ENCODE data around the gene MRPS12. TPM values are rescaled to one million over a fixed set of nuclear protein-coding genes. Genes with fewer than 3 reads are reported as not detected.
A peak's percentile ranks its signal among the peaks of the same experiment; 100 is the strongest.
"Not testable (repeated sequence)": the region's sequence is repeated elsewhere in the genome, so short reads cannot be mapped to it uniquely, and the experiment has no call there.

MRPS12 gene
- total RNA-seq = 100 to 1,000 TPM; 157 to 192 (median 185) TPM

DNA sequence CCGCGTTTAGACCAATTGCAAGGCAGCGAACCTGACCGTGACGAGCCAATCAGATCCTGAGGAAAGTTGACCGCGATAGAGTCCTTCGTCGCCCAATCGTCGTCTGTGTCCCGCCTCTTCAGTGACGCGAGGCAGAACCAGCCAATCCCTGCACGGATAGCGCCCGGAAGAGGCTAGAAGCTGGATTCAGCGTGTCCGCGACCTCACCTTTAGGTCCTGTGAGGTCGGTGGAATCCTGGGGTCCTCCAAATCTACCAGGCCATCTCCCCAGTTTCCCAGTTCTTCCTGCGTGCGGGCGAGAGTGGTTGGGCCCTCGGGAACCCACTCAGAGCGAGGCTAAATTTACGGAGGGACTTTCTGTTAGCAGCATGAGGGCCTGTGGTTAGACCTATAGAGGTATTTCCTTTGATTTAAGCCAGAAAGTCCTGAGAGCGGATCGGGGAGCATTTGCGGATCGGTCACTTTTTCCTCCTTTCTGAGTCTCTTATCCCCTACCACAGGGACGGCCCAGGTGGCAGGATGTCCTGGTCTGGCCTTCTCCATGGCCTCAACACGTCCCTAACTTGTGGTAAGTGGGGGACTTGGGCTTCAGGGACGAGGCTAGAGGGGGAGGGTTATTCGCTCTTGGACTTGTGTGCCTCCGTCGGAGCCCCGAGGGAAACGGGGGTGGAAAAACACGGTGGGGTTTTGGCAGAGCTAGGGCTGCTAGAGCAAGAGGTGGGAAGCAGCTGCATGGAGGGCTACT is at the start of gene MRPS12:
TSS of gene MRPS12 (plus strand) at position 169 of the 745 bp plus-strand sequence. CDS start at position 520, 351 bp downstream.
- Mint-ChIP-seq H3K4me1 (ENCODE audit: low read depth) (peaks cover 39% of the 10 kb centered on the region), H3K27me3 (ENCODE audit: low read depth) (no peaks in the 10 kb centered on the region), H3K36me3 (ENCODE audit: insufficient read depth) (peaks cover 22% of the 10 kb centered on the region), H3K9me3 (no peaks in the 10 kb centered on the region), H3K4me3 (peak within 1 kb of the TSS; percentile 98)
- DNase-seq = peak; percentile 97
- peak; percentile 97 for ATAC-seq

- Mint-ChIP-seq H3K4me1 (ENCODE audit: low read depth) (peaks cover 13% of the 10 kb centered on the region), H3K27me3 (ENCODE audit: low read depth) (no peaks in the 10 kb centered on the region), H3K4me3 (no peak overlapping the region), H3K9me3 (no peaks in the 10 kb centered on the region), H3K36me3 (ENCODE audit: insufficient read depth) (peaks cover 7% of the 10 kb centered on the region)
- ATAC-seq (no peak), DNase-seq (no peak)
Measured at GRCh38 chr19:38883286-38883685, 47.5 kb upstream of the MRPS12 start.

DNA sequence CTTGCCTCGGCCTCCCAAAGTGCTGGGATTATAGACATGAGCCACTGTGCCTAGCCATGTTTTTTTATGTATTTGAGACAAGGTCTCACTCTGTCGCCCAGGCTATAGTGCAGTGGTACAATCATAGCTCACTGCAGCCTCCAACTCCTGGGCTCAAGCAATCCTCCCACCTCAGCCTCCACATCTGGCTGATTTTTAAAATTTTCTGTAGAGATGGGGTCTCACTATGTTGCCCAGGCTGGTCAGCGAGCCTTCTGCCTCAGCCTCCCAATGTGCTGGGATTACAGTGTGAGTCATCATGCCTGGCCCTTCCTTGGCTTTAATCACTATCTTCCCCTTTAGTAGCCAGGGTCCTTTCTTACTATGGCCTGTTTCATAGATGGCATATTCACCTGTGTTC is 46.1 kb upstream of the MRPS12 start:
- not testable (repeated sequence) for H3K9me3 Mint-ChIP-seq; H3K4me1 Mint-ChIP-seq (ENCODE audit: low read depth); DNase-seq; H3K4me3 Mint-ChIP-seq; H3K27me3 Mint-ChIP-seq (ENCODE audit: low read depth); ATAC-seq
- peaks cover 14% of the 10 kb centered on the region for H3K36me3 Mint-ChIP-seq (ENCODE audit: insufficient read depth)

- ATAC-seq = no peak
- H3K27me3 Mint-ChIP-seq (ENCODE audit: low read depth) = no peaks in the 10 kb centered on the region
- no peak for DNase-seq
- no peaks in the 10 kb centered on the region for H3K9me3 Mint-ChIP-seq
- no peaks in the 10 kb centered on the region for H3K4me1 Mint-ChIP-seq (ENCODE audit: low read depth)
- H3K36me3 Mint-ChIP-seq (ENCODE audit: insufficient read depth) = peaks cover 11% of the 10 kb centered on the region
- H3K4me3 Mint-ChIP-seq = no peak overlapping the region
Measured at GRCh38 chr19:38888876-38889275, 41.9 kb upstream of the MRPS12 start.

DNA sequence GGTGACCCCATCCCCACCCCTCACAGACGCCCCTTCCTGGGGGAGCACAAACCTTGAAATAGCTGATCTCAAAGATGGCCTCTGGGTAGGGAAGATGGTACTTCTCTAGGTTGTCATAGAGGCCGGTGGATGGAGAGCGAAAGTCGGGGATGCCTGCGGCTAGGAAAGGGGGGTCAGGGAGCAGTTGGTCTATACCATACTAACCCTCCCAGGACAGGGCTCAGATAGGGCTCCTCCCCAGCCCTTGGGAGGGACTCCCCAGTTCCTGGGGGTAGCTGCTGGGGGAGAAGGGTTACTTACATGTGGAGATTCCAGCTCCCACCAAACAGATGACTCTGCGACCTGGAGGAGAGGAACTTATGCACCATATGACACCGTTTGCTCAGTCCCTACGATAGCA is 40.9 kb upstream of the MRPS12 start:
- Mint-ChIP-seq H3K4me3 (no peak overlapping the region), H3K9me3 (no peaks in the 10 kb centered on the region), H3K36me3 (ENCODE audit: insufficient read depth) (peaks cover 11% of the 10 kb centered on the region), H3K27me3 (ENCODE audit: low read depth) (no peaks in the 10 kb centered on the region), H3K4me1 (ENCODE audit: low read depth) (peaks cover 2% of the 10 kb centered on the region)
- no peak for ATAC-seq
- DNase-seq = no peak

- H3K36me3 Mint-ChIP-seq (ENCODE audit: insufficient read depth) = peaks cover 11% of the 10 kb centered on the region
- H3K4me1 Mint-ChIP-seq (ENCODE audit: low read depth) = peaks cover 2% of the 10 kb centered on the region
- DNase-seq = no peak
- H3K4me3 Mint-ChIP-seq = no peak overlapping the region
- no peak for ATAC-seq
- no peaks in the 10 kb centered on the region for H3K9me3 Mint-ChIP-seq
- H3K27me3 Mint-ChIP-seq (ENCODE audit: low read depth) = no peaks in the 10 kb centered on the region
Measured at GRCh38 chr19:38890686-38891085, 40.1 kb upstream of the MRPS12 start.

- Mint-ChIP-seq H3K36me3 (ENCODE audit: insufficient read depth) (peaks cover 11% of the 10 kb centered on the region), H3K4me3 (no peak overlapping the region), H3K9me3 (no peaks in the 10 kb centered on the region), H3K4me1 (ENCODE audit: low read depth) (peaks cover 4% of the 10 kb centered on the region), H3K27me3 (ENCODE audit: low read depth) (no peaks in the 10 kb centered on the region)
- DNase-seq (no peak), ATAC-seq (no peak)
Measured at GRCh38 chr19:38891771-38892170, 39.0 kb upstream of the MRPS12 start.

DNA sequence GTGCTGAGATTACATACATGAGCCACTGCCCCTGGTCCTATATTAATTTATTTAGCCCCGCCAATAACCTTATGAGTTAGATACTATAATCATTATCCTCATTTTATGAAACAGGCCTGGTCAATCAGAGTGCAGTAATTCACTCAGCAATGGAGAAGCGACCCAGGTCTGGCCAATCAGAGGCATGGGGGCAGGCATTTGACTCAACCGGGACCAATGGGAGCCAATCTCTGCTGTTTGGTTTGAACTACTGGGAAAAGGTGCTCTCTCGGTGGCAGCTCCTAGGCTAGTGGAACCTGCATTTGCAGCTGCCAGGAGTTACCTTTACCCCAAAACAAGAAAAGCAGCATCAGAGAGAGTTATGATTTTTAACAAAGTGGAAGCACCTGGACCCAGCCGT is 37.9 kb upstream of the MRPS12 start:
- DNase-seq = no peak
- H3K9me3 Mint-ChIP-seq = no peaks in the 10 kb centered on the region
- no peaks in the 10 kb centered on the region for H3K27me3 Mint-ChIP-seq (ENCODE audit: low read depth)
- H3K4me1 Mint-ChIP-seq (ENCODE audit: low read depth) = peaks cover 12% of the 10 kb centered on the region
- no peak for ATAC-seq
- peaks cover 11% of the 10 kb centered on the region for H3K36me3 Mint-ChIP-seq (ENCODE audit: insufficient read depth)
- H3K4me3 Mint-ChIP-seq = no peak overlapping the region

DNA sequence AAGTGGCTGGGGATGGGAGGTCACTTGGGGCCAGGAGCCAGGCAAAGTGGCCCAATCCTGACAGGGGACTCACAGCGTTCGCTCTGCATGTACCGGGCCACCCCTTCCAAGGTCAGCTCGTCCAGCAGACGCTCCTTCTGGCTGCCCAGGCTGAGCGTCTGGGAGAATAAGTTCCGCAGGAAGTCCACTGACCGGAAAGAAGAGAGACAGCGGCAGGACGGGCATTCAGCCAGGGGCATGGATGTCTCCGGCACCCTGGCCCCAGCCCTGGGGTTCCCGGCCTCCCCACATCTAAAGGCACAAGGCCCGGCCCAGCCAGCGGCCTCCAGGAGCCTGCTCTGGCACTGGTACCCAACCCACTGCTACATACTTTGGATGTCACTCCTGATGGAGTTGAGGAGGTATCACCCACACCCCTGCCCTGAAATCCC is 37.4 kb upstream of the MRPS12 start:
- no peaks in the 10 kb centered on the region for H3K27me3 Mint-ChIP-seq (ENCODE audit: low read depth)
- no peak for ATAC-seq

GRCh38 chr19:38894968-38895367 is 35.8 kb upstream of the MRPS12 start:
- ATAC-seq = no peak
- Mint-ChIP-seq H3K4me3 (no peak overlapping the region), H3K27me3 (ENCODE audit: low read depth) (no peaks in the 10 kb centered on the region), H3K36me3 (ENCODE audit: insufficient read depth) (peaks cover 2% of the 10 kb centered on the region), H3K4me1 (ENCODE audit: low read depth) (peaks cover 26% of the 10 kb centered on the region), H3K9me3 (no peaks in the 10 kb centered on the region)
- DNase-seq = no peak

More for the DNA sequence above, 37.4 kb upstream of the MRPS12 start:
- Mint-ChIP-seq H3K36me3 (ENCODE audit: insufficient read depth) (peaks cover 11% of the 10 kb centered on the region), H3K4me3 (no peak overlapping the region), H3K4me1 (ENCODE audit: low read depth) (peaks cover 17% of the 10 kb centered on the region), H3K9me3 (no peaks in the 10 kb centered on the region)
- no peak for DNase-seq

- peaks cover 6% of the 10 kb centered on the region for H3K36me3 Mint-ChIP-seq (ENCODE audit: insufficient read depth)
- H3K9me3 Mint-ChIP-seq = no peaks in the 10 kb centered on the region
- no peak for DNase-seq
- peaks cover 40% of the 10 kb centered on the region for H3K4me1 Mint-ChIP-seq (ENCODE audit: low read depth)
- ATAC-seq = no peak
- H3K27me3 Mint-ChIP-seq (ENCODE audit: low read depth) = no peaks in the 10 kb centered on the region
- peak overlapping the region; percentile 94 for H3K4me3 Mint-ChIP-seq
Measured at GRCh38 chr19:38898788-38899446, 31.8 kb upstream of the MRPS12 start.

- DNase-seq = peak; percentile 98
- no peaks in the 10 kb centered on the region for H3K27me3 Mint-ChIP-seq (ENCODE audit: low read depth)
- ATAC-seq = peak; percentile 93 to 94
- peaks cover 42% of the 10 kb centered on the region for H3K4me1 Mint-ChIP-seq (ENCODE audit: low read depth)
- no peaks in the 10 kb centered on the region for H3K9me3 Mint-ChIP-seq
- peaks cover 12% of the 10 kb centered on the region for H3K36me3 Mint-ChIP-seq (ENCODE audit: insufficient read depth)
- peak within 1 kb of the TSS; percentile 94 for H3K4me3 Mint-ChIP-seq
Measured at GRCh38 chr19:38899447-38900201, 31.1 kb upstream of the MRPS12 start, which contains the start of the genes NFKBIB and SIRT2. TSS of gene NFKBIB (plus strand) at chr19:38899969. CDS start at chr19:38900033, 64 bp downstream. TSS of gene SIRT2 (minus strand) at chr19:38899618. CDS start at chr19:38899521, 97 bp downstream.

GRCh38 chr19:38900202-38900629 is 30.5 kb upstream of the MRPS12 start:
- Mint-ChIP-seq H3K4me3 (peak overlapping the region; percentile 94), H3K9me3 (no peaks in the 10 kb centered on the region), H3K27me3 (ENCODE audit: low read depth) (no peaks in the 10 kb centered on the region), H3K4me1 (ENCODE audit: low read depth) (peaks cover 41% of the 10 kb centered on the region), H3K36me3 (ENCODE audit: insufficient read depth) (peaks cover 13% of the 10 kb centered on the region)
- ATAC-seq (no peak), DNase-seq (no peak)

DNA sequence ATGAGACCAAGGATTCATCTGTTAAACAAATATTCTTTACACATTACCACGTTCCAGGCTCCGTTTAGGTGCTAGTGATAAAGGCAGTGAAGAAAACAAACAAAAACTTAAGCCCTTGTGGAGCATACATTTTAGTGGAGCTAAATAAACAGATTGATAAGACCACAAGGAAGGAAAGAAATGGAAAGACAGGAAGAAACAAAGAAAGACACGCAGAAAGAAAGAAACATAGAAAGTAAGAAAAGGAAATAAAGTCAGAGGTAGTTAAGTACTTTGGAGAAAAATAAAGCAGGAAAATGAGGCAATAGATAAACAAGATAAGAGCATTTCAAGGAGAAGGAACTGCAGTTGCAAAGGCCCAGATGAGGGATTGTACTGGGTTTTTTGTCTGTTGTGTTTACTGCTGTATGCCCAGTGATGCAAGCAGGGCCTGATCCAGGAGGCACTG is 30.0 kb upstream of the MRPS12 start:
- DNase-seq = no peak
- Mint-ChIP-seq H3K27me3 (ENCODE audit: low read depth) (no peaks in the 10 kb centered on the region), H3K9me3 (no peaks in the 10 kb centered on the region), H3K4me1 (ENCODE audit: low read depth) (peaks cover 41% of the 10 kb centered on the region), H3K36me3 (ENCODE audit: insufficient read depth) (peaks cover 16% of the 10 kb centered on the region), H3K4me3 (peak overlapping the region; percentile 94)
- no peak for ATAC-seq
